OCI-LY3 (cell line): ENCODE results near the gene SURF6.

Source experiments
- H2AFZ ChIP-seq: fragments of 200-600, 300-600 bp; shearing (Covaris generic); 2 replicates; pipeline ENCODE4 v1.6.0; 2014; ENCODE audit warnings: antibody characterized with exemption, low read depth, low read length
- H3K27ac ChIP-seq: fragments of 200-600, 300-600 bp; sonication (generic); 2 replicates; pipeline ENCODE4 v1.5.1; 2014; ENCODE audit warnings: mild to moderate bottlenecking, low read length, moderate library complexity, mixed read lengths
- H3K27me3 ChIP-seq: fragments of 200-600, 300-600 bp; sonication (generic); 2 replicates; pipeline ENCODE4 v1.6.1; 2014; ENCODE audit warnings: low read depth, low read length, mixed read lengths
- H3K36me3 ChIP-seq: fragments of 200-600, 300-600 bp; sonication (generic); replicated peaks from 2 replicates; pipeline ENCODE3; 2014; ENCODE audit warnings: low read depth, low read length, mixed read lengths
- H3K4me1 ChIP-seq: fragments of 300-600, 200-600 bp; sonication (generic); 2 replicates; pipeline ENCODE4 v1.6.1; 2014; ENCODE audit warnings: low read length, mixed read lengths
- H3K4me2 ChIP-seq: fragments of 200-600, 300-600 bp; sonication (generic); 2 replicates; pipeline ENCODE4 v1.6.1; 2014; ENCODE audit warnings: low read length, mixed read lengths
- H3K4me3 ChIP-seq: fragments of 300-600, 200-600 bp; sonication (generic); 2 replicates; pipeline ENCODE4 v1.5.1; 2014; ENCODE audit warnings: antibody characterized with exemption, mild to moderate bottlenecking, low read length, moderate library complexity
- H3K79me2 ChIP-seq: fragments of 300-600, 200-600 bp; shearing (Covaris generic); 2 replicates; pipeline ENCODE4 v1.6.1; 2014; ENCODE audit warnings: mild to moderate bottlenecking, low read length, mixed read lengths
- H3K9ac ChIP-seq: fragments of 300-600, 200-600 bp; shearing (Covaris generic); 2 replicates; pipeline ENCODE4 v1.6.0; 2014; ENCODE audit warnings: mild to moderate bottlenecking, low read length, moderate library complexity
- H3K9me3 ChIP-seq: fragments of 200-600, 300-600 bp; shearing (Covaris generic); 2 replicates; pipeline ENCODE4 v1.6.1; 2014; ENCODE audit warnings: low read length, mixed read lengths; ENCODE audit not compliant: insufficient read depth
- H4K20me1 ChIP-seq: fragments of 200-600, 300-600 bp; sonication (generic); 2 replicates; pipeline ENCODE4 v1.6.1; 2016; ENCODE audit warnings: low read length, mixed read lengths; ENCODE audit not compliant: insufficient read depth
- CTCF ChIP-seq: fragments of 200-600, 300-600 bp; sonication (generic); IDR thresholded peaks from 2 replicates; pipeline ENCODE4 v1.5.1; 2014; ENCODE audit warnings: antibody characterized with exemption, low read length, low read depth
- EZH2phosphoT487 ChIP-seq: fragments of 200-600 bp; shearing (Covaris generic); IDR thresholded peaks from 2 replicates; pipeline ENCODE4 v1.6.1; 2018; ENCODE audit warnings: antibody characterized with exemption, mixed run types, low read depth

Gene SURF6

DNA sequence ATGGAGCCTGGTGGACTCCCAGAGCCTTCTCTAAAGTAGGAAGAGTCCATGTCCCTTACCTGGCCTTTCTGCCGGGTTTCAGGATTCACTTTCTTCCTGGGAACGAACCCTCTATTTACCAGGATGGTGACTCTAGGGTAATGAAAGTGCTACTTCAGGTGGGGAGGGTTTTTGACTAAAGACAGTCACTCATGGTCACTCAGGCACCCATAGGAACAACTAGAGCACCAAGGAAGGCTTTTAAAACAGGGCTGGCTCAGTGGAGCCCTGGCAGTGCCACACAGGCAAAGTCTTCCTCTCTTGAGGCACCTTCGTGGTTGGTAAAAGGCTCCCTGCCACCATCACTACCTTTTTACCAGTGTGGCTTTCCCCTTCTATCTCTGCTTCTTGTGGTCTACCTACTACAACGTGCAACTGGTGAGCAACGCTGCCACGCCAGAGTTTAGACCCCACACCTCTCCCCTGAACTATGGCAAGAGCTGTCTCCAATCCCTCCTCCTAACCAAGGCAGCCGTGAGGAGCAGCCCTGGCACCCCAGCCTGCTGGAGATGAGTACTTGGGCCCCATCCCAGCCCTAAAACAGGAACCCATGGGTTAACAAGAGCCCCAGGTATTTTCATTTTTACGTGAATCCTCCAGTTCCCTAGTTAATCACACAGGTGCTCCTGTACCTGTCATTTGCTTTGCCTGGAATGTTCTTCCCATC lies 16.8 kb upstream of the SURF6 start:
- peaks cover 49% of the 10 kb centered on the region for H3K36me3 ChIP-seq
- no peaks in the 10 kb centered on the region for H3K27me3 ChIP-seq
- no peak overlapping the region for H3K4me3 ChIP-seq
- H3K27ac ChIP-seq, result peak overlapping the region; percentile 41; the same call in 1 of the 2 replicates
- H3K79me2 ChIP-seq, result peaks cover 53% of the 10 kb centered on the region
- no peak overlapping the region for H3K9ac ChIP-seq
- H3K9me3 ChIP-seq, result no peaks in the 10 kb centered on the region
- H4K20me1 ChIP-seq, result peaks cover 36% of the 10 kb centered on the region
- peaks cover 27% of the 10 kb centered on the region for H3K4me1 ChIP-seq
- no peak overlapping the region for H2AFZ ChIP-seq
- H3K4me2 ChIP-seq, result no peak overlapping the region
- TF ChIP-seq EZH2phosphoT487 (no peak), CTCF (no peak)

GRCh38 chr9:133351908-133352634 lies 16.1 kb upstream of the SURF6 start:
- peaks cover 21% of the 10 kb centered on the region for H3K4me1 ChIP-seq
- no peaks in the 10 kb centered on the region for H3K27me3 ChIP-seq
- H3K79me2 ChIP-seq, result peaks cover 52% of the 10 kb centered on the region
- no peak overlapping the region for H3K9ac ChIP-seq
- peaks cover 36% of the 10 kb centered on the region for H4K20me1 ChIP-seq
- no peak overlapping the region for H3K4me2 ChIP-seq
- no peak overlapping the region for H2AFZ ChIP-seq
- no peak for TF ChIP-seq EZH2phosphoT487
- peak; percentile 47 for TF ChIP-seq CTCF
- H3K36me3 ChIP-seq, result peaks cover 49% of the 10 kb centered on the region
- H3K27ac ChIP-seq, result peak overlapping the region; percentile 41; the same call in 1 of the 2 replicates
- H3K4me3 ChIP-seq, result no peak overlapping the region
- H3K9me3 ChIP-seq, result no peaks in the 10 kb centered on the region

DNA sequence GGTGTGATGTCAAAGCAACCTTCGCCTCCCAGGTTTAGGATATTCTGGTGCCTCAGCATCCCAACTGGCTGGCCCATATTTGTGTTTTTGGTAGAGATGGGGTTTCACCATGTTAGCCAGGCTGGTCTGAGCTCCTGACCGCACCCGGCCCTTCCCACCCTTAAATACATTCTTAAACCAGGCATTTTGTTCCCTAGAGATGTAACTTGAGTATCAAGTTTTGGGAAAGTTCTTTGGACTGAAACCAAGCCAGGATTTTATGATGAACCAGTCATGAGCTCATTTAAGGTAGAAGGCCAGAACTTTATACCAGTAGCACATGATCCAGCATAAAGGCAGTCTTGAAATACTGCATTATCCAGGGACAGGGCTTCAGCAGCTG lies 15.5 kb upstream of the SURF6 start:
- H4K20me1 ChIP-seq, result peaks cover 38% of the 10 kb centered on the region

More for the DNA sequence above, 15.5 kb upstream of the SURF6 start:
- H3K27ac ChIP-seq, result 0 out of 2 replicates have a peak overlapping the region, but pooled peaks have one; percentile 23
- H3K9ac ChIP-seq, result no peak overlapping the region
- peaks cover 24% of the 10 kb centered on the region for H3K4me1 ChIP-seq
- H3K4me3 ChIP-seq, result no peak overlapping the region
- TF ChIP-seq EZH2phosphoT487 (no peak), CTCF (no peak)
- H3K79me2 ChIP-seq, result peaks cover 53% of the 10 kb centered on the region
- H3K9me3 ChIP-seq, result no peaks in the 10 kb centered on the region
- H3K36me3 ChIP-seq, result peaks cover 49% of the 10 kb centered on the region
- H3K27me3 ChIP-seq, result no peaks in the 10 kb centered on the region
- no peak overlapping the region for H3K4me2 ChIP-seq
- H2AFZ ChIP-seq, result no peak overlapping the region
